Thyroid gland (tissue), 4 donors: Measurements from ENCODE around the gene CREB5.

Source experiments
- CTCF ChIP-seq, 6 experiments: fragments of 200-600 bp in 3 of 6; fragments of 450-650 bp in 3 of 6; sonication (generic) in 3 of 6; IDR thresholded peaks; one replicate each; pipeline ENCODE4 v1.5.1; 2016 to 2019; ENCODE audit warnings: antibody characterized with exemption in 6 of 6, mild to moderate bottlenecking in 2 of 6, inconsistent platforms in 1 of 6, moderate library complexity in 1 of 6
- POLR2A ChIP-seq, 2 donors: fragments of 450-650 bp; IDR thresholded peaks; one replicate each; pipeline ENCODE4 v1.6.1; 2017; ENCODE audit warnings: antibody characterized with exemption in 2 of 2, mild to moderate bottlenecking in 2 of 2, moderate library complexity in 1 of 2

- TF ChIP-seq CTCF (IDR thresholded peaks at IDR 0.05) (no peak), POLR2A (IDR thresholded peaks at IDR 0.05) (no peak)
Observed at GRCh38 chr7:28714459-28715120, 302.3 kb downstream of the CREB5 start.
